ENCODE results near the gene HOXD8.

HOXD8 gene

GRCh38 chr2:176174824-176175708, 45.6 kb downstream of the HOXD8 start:
- no peak for DNase-seq

- DNase-seq, result no peak
These were observed 46.5 kb downstream of the HOXD8 start for GRCh38 chr2:176175709-176176607.

GRCh38 chr2:176177580-176178037, 48.1 kb downstream of the HOXD8 start:
- no peak for DNase-seq

- no peak for DNase-seq
These were observed 48.7 kb downstream of the HOXD8 start for GRCh38 chr2:176178038-176178756.

- DNase-seq, result no peak
These were observed 49.3 kb downstream of the HOXD8 start for GRCh38 chr2:176178757-176179295.

- no peak for DNase-seq
These were observed 52.0 kb downstream of the HOXD8 start for GRCh38 chr2:176181551-176181950.
